ENCODE results near the gene ZBTB46.

Gene ZBTB46

GRCh38 chr20:63843222-63843621 is 12.2 kb upstream of the ZBTB46 start:
- no peak for DNase-seq (ENCODE audit: low read depth, low spot score)

GRCh38 chr20:63842258-63842657 is 11.2 kb upstream of the ZBTB46 start:
- H3K4me3 ChIP-seq (ENCODE audit: low read length): no peak overlapping the region
- no peak for DNase-seq (ENCODE audit: low read depth, low spot score)

More at GRCh38 chr20:63843222-63843621, 12.2 kb upstream of the ZBTB46 start:
- no peak overlapping the region for H3K4me3 ChIP-seq (ENCODE audit: low read length)

GRCh38 chr20:63840405-63840828 is 9.4 kb upstream of the ZBTB46 start:
- H3K4me3 ChIP-seq (ENCODE audit: low read length): no peak overlapping the region
- DNase-seq (ENCODE audit: low read depth, low spot score): no peak

- no peak for DNase-seq (ENCODE audit: low read depth, low spot score)
- no peak overlapping the region for H3K4me3 ChIP-seq (ENCODE audit: low read length)
Observed at GRCh38 chr20:63839620-63840019, 8.6 kb upstream of the ZBTB46 start.

GRCh38 chr20:63837479-63837878 is 6.4 kb upstream of the ZBTB46 start:
- no peak overlapping the region for H3K4me3 ChIP-seq (ENCODE audit: low read length)
- no peak for DNase-seq (ENCODE audit: low read depth, low spot score)

- DNase-seq (ENCODE audit: low read depth, low spot score): no peak
- H3K4me3 ChIP-seq (ENCODE audit: low read length): no peak overlapping the region
Observed at GRCh38 chr20:63836458-63837344, 5.6 kb upstream of the ZBTB46 start.

GRCh38 chr20:63835021-63835858 is 4.2 kb upstream of the ZBTB46 start:
- no peak for DNase-seq (ENCODE audit: low read depth, low spot score)
- H3K4me3 ChIP-seq (ENCODE audit: low read length): no peak overlapping the region

- H3K4me3 ChIP-seq (ENCODE audit: low read length): no peak overlapping the region
- no peak for DNase-seq (ENCODE audit: low read depth, low spot score)
Observed at GRCh38 chr20:63834491-63834880, 3.4 kb upstream of the ZBTB46 start.

GRCh38 chr20:63833776-63834490 is 2.9 kb upstream of the ZBTB46 start:
- no peak for DNase-seq (ENCODE audit: low read depth, low spot score)

GRCh38 chr20:63831993-63832686 is 1.1 kb upstream of the ZBTB46 start:
- DNase-seq (ENCODE audit: low read depth, low spot score): no peak
- H3K4me3 ChIP-seq (ENCODE audit: low read length): no peak overlapping the region

More at GRCh38 chr20:63833776-63834490, 2.9 kb upstream of the ZBTB46 start:
- H3K4me3 ChIP-seq (ENCODE audit: low read length): no peak overlapping the region

- DNase-seq (ENCODE audit: low read depth, low spot score): no peak
- no peak overlapping the region for H3K4me3 ChIP-seq (ENCODE audit: low read length)
Observed at GRCh38 chr20:63831646-63831992, 555 bp upstream of the ZBTB46 start.

- no peak for DNase-seq (ENCODE audit: low read depth, low spot score)
- no peak overlapping the region for H3K4me3 ChIP-seq (ENCODE audit: low read length)
Observed at GRCh38 chr20:63829945-63830835, 874 bp downstream of the ZBTB46 start.

GRCh38 chr20:63829603-63829944 is 1.5 kb downstream of the ZBTB46 start:
- no peak overlapping the region for H3K4me3 ChIP-seq (ENCODE audit: low read length)
- no peak for DNase-seq (ENCODE audit: low read depth, low spot score)

GRCh38 chr20:63828951-63829350 is 2.1 kb downstream of the ZBTB46 start:
- no peak for DNase-seq (ENCODE audit: low read depth, low spot score)
- no peak overlapping the region for H3K4me3 ChIP-seq (ENCODE audit: low read length)

- H3K4me3 ChIP-seq (ENCODE audit: low read length): no peak overlapping the region
Observed at GRCh38 chr20:63828545-63828944, 2.5 kb downstream of the ZBTB46 start.

GRCh38 chr20:63828124-63828523 is 2.9 kb downstream of the ZBTB46 start:
- no peak for DNase-seq (ENCODE audit: low read depth, low spot score)
- H3K4me3 ChIP-seq (ENCODE audit: low read length): no peak overlapping the region

More at GRCh38 chr20:63828545-63828944, 2.5 kb downstream of the ZBTB46 start:
- DNase-seq (ENCODE audit: low read depth, low spot score): no peak

GRCh38 chr20:63826753-63827152 is 4.3 kb downstream of the ZBTB46 start:
- H3K4me3 ChIP-seq (ENCODE audit: low read length): no peak overlapping the region
- no peak for DNase-seq (ENCODE audit: low read depth, low spot score)
